GM18507 (cell line): ENCODE measurements around the gene RUNX1.
"Not testable (repeated sequence)": the region's sequence is repeated elsewhere in the genome, so short reads cannot be mapped to it uniquely, and the experiment has no call there.

ENCODE experiments used
- DNase-seq: peaks from one replicate; pipeline ENCODE4 v3.0.0; 2011; ENCODE audit warnings: low read depth; ENCODE audit not compliant: insufficient read length; ENCODE audit errors: extremely low spot score
- FAIRE-seq: peaks from 2 replicates; lab custom pipeline; 2011; peaks lifted over from hg19 to GRCh38; lab: Jason Lieb, UNC

The RUNX1 gene

DNA sequence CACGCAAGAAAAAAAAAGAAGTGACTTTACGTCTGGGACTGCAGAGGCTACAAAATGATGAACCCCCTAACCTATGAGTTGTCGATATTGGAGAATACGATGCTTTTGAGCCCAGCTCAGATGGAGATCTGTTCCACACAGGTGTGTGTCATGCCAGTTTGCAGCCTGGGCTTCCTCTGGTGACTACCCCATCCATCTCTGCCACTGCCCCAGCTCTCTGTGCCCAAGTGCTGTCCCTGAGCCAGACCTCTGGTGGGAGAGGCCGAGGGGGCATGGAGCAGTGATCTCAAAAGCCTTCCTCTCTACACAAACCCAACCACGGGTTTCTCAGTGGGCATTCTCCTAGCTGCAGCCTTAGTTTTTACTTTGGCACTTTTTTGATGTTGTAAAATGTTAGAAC is 239.3 kb downstream of the RUNX1 start:
- FAIRE-seq (no peak), DNase-seq (no peak)

DNA sequence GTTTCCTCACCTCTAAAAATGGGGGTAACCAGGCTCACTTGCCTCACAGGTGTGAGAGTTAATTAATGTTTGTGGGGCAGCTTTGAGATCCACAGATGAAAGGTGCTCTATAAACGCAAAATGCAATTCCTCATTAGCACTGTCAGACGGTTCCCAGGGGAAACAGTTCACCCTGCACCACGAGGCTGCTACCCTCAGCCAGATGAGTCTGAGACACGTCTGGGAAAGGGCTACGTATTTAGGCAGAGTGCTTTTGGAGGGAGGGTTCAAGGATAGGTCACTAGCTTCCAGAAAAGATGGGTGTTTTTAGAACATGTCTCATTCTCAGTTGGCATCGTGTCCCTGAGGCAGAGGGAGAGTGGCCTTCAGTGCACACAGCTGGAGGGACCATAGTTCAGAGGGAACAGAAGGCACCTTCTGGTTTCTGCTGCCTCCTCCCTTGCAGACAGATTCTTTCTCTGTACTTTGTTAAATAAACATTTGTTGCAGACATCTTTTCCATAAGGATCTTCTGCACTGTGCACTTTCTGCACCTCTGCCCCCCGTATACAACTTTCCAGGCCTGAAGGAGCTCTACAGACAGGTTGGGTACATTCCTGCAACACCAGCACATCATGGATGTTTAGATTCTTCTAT is 240.4 kb downstream of the RUNX1 start:
- FAIRE-seq (no peak), DNase-seq (no peak)

DNA sequence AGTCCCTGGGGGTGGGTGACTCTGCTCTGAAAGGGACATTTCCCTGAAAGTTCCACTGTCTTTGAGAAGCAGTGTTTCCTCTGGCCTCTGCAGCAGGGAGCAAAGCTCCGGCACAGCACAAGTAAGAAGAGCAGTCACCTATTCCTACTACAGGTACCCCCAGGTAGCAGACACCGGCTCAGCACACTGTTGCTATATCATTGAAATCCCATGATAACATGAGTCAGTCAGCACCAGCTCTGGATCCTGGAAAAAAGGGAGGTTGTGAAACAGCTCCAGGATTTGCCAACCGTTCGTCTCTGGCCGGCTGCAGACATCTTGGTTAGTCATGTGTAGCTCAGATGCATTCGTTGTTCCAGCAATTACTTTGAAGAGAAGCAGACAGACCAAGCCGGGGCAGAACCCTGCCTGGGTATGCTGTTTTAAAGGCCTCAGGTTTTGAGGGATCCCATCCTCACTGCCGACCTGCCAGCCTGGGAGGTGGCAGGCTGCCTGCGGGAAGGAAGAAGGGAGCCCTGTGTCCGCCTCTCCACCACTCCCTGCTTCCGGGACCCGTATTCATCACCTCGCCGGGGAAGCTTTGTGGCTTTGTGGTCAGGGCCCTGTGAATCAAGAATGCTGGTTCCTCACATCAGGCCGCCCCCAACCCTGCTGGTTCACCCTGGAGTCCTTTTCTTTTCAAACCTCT is 241.1 kb downstream of the RUNX1 start:
- FAIRE-seq (no peak), DNase-seq (no peak)

DNA sequence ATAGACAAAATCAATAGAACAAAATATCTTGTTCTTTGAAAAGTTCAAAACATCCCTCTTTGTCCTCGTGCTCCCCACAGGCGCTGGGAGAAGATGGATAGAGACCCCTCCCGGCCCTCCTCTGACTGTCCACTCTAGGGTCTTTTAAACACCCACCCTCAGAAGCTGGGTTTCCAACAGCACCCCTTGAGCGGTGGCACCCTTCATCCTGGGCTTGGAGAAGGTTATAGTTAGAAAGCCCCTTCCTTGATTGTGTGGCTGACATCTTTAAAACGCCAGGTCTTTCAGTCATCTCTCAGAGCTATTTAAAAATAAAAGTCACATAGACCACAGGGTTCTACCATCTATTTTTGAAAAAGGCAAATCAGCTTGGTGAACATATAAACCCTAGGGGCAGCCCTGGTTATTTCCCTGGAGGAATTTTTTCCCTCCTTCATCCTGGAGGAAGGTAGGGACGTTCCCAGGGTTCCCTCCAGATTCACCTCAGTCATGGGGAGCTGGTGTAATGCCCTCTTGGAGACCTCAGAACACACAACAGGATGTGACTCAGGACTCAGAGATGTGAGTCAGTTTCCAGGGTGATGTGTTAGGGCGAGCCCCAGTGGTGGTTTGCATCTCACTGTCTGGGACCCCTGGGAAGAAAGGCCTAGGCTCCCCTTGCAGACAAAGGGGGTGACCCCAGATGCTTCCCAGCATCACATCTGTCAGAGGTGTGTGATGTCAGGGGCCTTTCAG is 241.8 kb downstream of the RUNX1 start:
- DNase-seq = no peak
- peak; percentile 24 for FAIRE-seq

DNA sequence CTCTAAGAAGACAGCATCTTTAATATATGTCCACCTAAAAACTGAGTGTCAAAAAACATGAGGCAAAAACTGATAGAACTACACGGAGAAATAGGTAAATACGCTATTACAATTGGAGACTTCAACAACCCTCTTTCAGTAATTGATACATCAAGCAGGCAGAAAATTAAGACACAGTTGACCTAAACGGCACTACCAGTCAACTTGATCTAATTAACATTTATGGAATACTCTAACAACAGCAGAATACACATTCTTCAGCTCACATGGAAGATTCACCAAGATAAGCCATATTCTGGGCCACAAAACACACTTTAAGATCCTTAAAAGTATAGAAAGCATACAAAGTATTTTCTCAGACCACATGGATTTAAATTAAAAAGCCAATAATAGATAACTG is 242.7 kb downstream of the RUNX1 start:
- DNase-seq (no peak), FAIRE-seq (no peak)

DNA sequence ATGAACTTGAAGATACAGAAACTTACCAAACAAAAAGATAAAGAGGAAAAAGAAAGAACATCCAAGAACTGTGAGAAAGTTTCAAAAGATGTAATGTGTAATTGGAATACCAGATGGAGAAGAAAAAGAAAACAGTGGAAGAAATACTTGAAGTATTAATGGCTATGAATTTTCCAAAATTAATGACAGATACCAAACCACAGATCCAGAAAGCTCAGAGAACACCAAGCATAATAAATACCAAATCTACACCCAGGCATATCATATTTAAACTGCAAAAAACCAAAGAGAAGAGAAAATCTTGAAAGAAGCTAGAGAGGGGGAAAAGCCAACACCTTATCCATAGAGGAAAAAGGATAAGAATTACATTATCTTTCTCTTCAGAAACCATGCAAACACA is 243.9 kb downstream of the RUNX1 start:
- DNase-seq (no peak), FAIRE-seq (no peak)

DNA sequence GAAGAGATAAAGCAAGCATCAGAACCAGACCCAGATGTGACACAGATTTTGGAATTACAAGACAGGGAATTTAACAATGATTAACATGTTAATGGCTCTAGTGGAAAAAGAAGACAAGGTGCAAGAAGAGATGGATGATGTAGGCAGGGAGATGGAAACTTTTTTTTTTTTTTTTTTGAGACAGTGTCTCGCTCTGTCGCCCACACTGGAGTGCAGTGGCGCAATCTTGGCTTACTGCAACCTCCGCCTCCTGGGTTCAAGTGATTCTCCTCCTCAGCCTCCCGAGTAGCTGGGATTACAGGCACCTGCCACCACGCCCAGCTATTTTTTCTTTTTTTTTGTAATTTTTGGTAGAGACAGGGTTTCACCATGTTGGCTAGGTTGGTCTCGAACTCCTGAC is 244.5 kb downstream of the RUNX1 start:
- not testable (repeated sequence) for DNase-seq, FAIRE-seq

DNA sequence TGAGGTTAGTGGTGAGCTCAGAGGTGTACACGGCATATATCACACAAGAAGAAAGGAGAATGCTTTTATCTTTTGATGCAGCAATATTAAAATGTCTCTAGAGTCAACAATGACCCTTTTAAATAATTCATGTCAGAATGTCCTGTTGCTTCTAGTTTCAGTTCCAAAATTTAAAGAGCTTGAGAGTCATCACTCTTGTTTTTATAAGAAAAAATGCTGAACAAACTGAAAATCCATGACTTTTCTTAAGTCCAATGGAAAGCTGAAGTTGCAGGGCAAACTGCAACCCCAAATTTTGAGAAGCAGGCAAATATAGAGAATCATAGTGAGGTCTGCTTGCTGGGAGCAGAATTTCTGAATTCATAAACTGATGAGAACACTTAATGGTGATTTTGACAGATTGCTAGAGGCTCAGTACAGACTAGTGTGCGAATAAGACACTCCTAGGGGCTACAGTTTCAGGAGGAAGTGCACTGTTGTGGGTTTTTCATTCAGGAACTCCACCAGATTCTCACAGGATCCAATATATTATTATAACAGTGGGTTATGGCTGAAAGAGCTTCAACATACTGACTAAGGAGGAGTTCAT is 245.2 kb downstream of the RUNX1 start:
- no peak for FAIRE-seq
- DNase-seq = no peak

DNA sequence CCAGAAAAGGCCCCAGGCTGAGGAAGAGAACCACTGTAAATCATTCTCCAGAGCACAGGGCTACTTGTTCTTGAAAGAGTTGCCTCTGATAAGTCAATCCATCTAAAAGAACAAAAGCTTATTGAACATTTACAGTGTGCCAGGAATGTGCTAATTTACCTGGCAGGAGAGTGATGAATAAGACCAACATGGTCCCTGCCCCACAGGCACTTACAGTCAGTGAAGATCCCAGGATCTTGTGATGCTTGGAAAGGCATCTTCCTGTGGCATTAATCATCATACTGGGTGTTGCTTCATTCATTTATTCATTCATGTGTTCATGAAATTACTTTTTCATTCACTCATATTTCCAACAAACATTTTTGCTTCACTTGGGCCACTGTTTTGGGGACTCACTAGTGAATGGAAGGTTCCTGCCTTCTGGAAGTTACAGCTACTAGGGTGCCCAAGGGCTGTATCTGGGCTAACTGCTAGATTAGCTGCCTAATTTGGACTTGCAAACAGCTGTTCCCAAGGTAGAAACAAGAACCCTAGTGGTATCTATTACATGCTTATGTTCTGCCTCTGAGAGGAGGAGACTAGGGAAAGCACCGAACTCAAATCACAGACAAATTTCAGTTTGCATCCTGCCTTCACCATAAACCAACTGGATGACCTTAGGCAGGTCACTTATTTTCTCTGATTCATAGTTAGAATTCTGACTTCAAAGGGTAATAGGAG is 246.8 kb downstream of the RUNX1 start:
- DNase-seq = no peak
- FAIRE-seq = no peak

DNA sequence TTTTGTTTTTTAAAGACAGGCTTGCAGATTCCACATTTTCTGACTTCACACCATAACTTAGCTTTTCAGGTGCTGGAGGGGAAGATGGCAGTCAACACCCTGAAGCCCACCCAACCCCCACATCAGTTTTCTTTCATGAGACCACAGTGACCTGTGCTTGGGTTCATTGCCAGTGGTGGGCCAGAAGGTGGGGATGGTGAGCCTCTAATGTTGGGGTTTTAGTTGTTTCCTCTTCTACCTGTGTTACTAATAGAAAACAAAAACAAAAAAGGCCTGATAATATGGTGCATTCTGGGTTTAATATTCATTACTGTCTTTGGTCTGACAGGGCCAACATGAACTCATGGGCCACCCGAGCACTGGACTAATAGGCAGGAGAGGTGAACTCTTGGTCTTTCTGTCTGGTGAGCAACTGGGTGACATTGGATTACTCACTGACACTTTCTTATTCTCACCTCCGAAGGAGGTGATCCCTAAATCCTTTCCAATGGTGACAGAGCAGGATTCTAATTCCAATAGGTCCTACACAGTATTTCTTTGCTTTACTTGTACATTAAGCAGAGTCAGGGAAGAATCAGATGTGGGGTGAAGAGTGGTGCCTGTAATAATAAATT is 247.5 kb downstream of the RUNX1 start:
- FAIRE-seq (peak; percentile 72), DNase-seq (peak; percentile 22)

DNA sequence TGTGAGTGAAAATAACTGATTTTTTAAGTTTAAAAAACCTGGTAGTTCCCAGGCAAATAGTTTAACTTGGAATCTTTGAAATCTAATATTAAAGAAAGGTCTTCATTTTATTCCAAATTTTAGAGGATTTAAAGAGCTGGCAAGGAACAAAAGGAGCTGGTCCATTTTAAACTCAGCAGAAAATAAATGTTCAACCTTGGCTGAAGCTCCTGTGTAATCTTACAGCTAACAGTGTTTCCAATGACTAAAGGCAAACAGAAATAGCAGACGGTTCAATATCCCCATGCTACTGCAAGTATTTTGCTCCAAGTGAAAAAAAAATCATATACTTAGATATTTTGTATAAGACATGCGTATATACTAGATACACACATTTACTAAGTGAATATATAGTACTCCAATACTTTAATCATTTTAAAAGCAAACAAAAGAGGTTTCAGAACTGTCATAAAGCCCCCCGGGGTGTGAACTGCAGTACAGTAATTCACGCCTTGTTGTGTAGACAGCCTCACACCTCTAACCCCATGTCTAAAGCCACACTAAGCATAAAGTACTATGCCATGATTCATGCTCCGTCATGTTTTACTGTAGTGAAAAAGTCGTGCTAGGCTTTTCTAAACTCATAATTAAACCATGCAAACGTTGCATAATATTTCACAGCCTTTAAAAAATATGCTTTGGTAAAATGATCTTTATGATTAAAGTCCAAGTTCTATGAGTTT is 248.1 kb downstream of the RUNX1 start:
- DNase-seq (no peak), FAIRE-seq (no peak)

DNA sequence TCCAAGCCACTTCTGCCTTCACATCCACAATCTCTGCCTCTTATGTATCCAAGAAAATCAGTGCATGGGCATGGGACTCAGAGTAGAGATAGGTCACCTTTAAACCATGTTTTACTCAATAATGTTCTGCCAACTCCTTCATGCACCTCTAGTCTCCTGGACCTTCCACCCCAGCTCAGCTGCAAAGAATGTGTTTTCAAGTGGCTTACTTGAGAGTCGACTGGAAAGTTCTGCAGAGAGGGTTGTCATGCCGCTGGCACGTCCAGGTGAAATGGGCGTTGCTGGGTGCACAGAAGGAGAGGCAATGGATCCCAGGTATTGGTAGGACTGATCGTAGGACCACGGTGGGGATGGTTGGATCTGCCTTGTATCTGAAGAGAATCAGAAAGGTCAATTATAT is 250.0 kb downstream of the RUNX1 start:
- DNase-seq (no peak), FAIRE-seq (no peak)

DNA sequence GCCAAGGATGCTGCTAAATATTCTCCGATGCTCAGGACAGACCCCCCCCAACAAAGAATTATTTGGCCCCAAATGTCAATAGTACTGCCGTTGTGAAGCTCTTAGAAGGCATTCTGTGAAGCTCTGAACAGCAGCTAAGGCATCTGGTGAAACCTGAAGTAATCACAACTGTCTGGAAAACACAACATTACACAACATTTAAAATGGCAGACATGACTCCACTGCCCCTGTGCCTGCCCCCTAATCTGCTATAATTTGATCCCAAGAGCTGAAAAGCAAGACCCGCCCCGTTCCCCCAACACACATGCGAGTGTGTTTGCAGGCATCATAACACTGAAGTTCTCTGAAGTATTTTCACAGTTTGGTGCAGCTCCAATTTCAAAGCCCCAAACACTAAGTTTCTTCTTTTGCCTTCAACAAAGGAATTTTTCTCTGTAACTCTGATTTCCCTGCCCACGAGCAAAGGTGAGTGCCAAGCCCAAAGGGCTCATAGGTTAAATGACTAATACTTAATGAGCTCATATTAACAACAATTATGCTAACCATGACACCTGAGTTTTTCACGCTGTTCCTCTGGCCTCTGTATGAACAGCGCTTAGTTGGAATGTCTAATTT is 251.1 kb downstream of the RUNX1 start:
- no peak for FAIRE-seq
- DNase-seq = no peak

DNA sequence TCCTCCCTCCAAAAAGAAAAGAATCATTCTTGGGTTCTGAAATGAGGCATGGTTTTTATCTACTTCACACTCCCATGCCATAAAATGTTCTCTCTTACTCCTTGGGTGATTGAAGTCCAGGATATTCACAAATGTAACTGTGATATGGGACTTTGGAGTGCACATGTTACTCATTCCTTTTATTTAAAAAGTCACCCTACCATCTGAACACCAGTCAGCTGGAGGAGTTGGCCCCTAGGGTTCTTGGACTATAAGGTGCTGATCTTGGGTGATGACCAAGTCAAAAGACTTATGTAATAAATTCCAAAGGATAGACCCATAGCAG is 251.9 kb downstream of the RUNX1 start:
- FAIRE-seq (no peak), DNase-seq (no peak)

DNA sequence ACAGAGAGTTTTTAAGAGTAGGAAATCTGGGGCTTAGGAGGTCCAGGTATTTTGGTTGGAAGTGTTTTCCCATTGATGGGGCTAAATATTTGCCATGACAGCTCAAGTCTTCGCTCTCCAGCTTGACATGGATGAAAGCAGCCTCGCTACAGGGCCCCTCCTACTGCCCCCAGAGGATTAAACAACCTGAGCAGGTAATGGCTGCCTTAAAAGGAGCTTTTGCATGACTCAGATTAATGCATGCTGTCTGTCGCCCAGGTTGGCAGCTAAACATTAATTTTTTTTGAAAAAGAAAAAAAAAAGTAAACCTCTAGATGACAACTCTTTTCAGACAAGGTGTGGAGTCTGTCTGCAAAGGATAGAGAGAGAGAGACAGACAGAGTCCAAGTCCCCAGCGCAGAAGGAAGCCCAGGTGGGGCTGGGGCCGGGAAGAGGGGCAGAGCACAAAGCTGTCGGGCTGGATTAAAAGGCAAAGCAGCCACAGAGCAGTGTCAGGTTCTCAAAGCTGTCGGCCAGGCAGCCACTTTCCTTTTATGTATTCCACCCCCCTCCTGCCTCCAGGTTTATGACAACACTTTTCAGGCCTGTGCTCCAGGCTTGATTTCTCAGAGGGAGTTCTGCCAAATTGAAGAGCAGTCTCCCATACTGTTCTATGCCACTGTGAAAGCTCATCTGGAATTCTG is 252.4 kb downstream of the RUNX1 start:
- no peak for DNase-seq
- no peak for FAIRE-seq

DNA sequence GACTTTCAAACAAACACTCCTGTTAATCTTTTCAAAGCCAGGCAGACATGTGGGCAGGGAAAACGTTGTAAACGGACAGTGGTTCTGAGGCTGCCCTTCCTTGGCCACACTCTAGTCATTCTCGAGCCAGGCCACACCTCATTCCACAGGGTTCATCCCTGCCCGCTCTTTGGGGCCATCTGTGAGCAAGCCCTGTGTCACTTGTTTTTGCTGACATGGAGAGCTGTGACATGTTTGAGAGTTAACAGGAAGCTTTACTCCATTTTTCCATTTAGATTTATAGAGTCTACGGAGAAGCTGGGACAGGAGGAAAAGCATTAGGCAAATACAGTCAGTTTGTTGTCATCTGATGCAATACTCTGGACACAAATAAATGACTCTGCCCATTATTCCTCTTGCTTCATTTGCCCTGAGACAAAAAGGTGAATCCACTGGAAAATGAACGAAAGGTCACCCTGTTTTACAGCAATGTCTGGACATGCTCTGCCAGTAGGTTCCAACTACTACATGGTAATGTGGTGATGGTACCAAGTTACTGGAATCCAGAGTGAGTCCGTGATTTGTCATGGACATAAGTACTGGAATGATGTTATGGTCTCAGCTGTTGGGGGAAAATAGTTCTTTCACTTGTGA is 253.4 kb downstream of the RUNX1 start:
- DNase-seq (no peak), FAIRE-seq (no peak)

DNA sequence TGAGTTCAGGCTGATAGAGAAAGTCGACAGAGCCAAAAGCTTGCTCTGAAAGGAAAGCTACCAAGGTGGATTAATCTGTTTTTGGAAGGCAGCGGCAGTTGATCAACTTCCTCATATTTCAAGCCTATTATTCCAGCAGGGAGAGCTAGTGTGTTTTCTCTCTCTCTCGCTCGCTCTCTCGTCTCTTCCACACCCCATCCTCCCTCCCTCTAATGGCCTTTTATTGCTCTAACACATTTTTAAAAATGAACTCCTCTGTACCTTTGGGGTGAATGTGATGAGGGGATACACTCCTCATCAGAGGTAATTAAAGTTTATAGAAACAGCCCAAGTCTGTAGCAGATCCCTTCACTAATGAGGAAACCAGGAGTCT is 253.9 kb downstream of the RUNX1 start:
- FAIRE-seq (no peak), DNase-seq (no peak)

DNA sequence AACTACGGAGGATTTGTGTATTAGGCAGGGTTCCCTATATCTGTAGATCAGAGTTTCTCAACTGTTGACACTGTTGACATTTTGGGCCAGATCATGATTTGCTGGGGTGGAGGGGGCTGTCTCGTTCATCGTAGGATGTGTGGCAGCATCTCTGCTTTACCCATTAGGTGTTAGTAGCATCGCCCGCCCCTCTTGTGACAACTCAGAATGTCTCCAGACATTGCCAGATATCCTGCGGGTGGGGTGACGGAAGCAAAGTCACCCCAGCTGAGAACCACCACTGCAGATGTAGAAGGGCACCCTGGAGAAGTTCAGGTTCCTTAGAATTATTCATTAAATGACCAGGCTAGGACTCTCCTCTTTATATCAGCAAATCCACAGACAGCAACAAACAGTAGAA is 254.4 kb downstream of the RUNX1 start:
- FAIRE-seq (no peak), DNase-seq (no peak)
